ENCODE measurements around the gene PSMB7.

DNA sequence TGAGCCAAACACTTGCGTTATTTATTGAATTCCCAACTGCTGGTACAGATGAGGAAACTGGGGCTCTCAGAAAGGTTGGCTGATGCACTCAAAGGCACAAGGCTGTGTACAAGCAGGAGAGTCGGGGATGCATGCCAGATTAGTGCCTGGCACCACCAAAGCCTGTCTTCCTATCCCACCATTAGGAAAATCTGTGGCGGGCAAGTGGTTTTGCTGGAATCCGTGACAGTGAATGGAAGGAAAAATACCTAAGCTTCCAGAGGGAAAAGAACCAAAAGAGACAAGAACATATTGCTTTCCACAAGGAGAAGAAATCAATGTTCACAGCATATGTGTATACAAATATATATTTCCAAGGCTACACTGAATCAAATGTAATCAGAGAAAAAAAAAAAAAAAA lies 51.1 kb downstream of the PSMB7 start:
- TF ChIP-seq, protein P1, sequence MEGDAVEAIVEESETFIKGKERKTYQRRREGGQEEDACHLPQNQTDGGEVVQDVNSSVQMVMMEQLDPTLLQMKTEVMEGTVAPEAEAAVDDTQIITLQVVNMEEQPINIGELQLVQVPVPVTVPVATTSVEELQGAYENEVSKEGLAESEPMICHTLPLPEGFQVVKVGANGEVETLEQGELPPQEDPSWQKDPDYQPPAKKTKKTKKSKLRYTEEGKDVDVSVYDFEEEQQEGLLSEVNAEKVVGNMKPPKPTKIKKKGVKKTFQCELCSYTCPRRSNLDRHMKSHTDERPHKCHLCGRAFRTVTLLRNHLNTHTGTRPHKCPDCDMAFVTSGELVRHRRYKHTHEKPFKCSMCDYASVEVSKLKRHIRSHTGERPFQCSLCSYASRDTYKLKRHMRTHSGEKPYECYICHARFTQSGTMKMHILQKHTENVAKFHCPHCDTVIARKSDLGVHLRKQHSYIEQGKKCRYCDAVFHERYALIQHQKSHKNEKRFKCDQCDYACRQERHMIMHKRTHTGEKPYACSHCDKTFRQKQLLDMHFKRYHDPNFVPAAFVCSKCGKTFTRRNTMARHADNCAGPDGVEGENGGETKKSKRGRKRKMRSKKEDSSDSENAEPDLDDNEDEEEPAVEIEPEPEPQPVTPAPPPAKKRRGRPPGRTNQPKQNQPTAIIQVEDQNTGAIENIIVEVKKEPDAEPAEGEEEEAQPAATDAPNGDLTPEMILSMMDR (conservative IDR thresholded peaks at IDR 0.05; ENCODE audit: low read depth, low read length), result no peak
- TF ChIP-seq BHLHE40 (IDR thresholded peaks at IDR 0.05; ENCODE audit: low read depth, low read length), result no peak
- TF ChIP-seq, protein P2, sequence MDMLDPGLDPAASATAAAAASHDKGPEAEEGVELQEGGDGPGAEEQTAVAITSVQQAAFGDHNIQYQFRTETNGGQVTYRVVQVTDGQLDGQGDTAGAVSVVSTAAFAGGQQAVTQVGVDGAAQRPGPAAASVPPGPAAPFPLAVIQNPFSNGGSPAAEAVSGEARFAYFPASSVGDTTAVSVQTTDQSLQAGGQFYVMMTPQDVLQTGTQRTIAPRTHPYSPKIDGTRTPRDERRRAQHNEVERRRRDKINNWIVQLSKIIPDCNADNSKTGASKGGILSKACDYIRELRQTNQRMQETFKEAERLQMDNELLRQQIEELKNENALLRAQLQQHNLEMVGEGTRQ (IDR thresholded peaks at IDR 0.05; ENCODE audit: low read depth, low read length), result no peak
- no peak for TF ChIP-seq POLR2A (IDR thresholded peaks at IDR 0.05; ENCODE audit: low read depth, low read length)
- TF ChIP-seq CEBPB (IDR thresholded peaks at IDR 0.05; ENCODE audit: low read depth, low read length), result no peak
- TF ChIP-seq, protein P3, sequence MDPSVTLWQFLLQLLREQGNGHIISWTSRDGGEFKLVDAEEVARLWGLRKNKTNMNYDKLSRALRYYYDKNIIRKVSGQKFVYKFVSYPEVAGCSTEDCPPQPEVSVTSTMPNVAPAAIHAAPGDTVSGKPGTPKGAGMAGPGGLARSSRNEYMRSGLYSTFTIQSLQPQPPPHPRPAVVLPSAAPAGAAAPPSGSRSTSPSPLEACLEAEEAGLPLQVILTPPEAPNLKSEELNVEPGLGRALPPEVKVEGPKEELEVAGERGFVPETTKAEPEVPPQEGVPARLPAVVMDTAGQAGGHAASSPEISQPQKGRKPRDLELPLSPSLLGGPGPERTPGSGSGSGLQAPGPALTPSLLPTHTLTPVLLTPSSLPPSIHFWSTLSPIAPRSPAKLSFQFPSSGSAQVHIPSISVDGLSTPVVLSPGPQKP (IDR thresholded peaks at IDR 0.05; ENCODE audit: borderline replicate concordance, low read depth, low read length), result no peak
- TF ChIP-seq RAD21 (IDR thresholded peaks at IDR 0.05; ENCODE audit: low read length), result no peak
- TF ChIP-seq RFX5 (IDR thresholded peaks at IDR 0.05; ENCODE audit: low read depth, low read length), result no peak
- TF ChIP-seq CHD1 (IDR thresholded peaks at IDR 0.05; ENCODE audit: low read depth, low read length), result no peak
- TF ChIP-seq MXI1 (IDR thresholded peaks at IDR 0.05; ENCODE audit: borderline replicate concordance, low read depth, low read length), result no peak
- no peak for TF ChIP-seq SMC3 (IDR thresholded peaks at IDR 0.05; ENCODE audit: low read depth, low read length)
- no peak for TF ChIP-seq MAFK (IDR thresholded peaks at IDR 0.05; ENCODE audit: low read depth, low read length)
- no peak for TF ChIP-seq NFE2L2 (IDR thresholded peaks at IDR 0.05; ENCODE audit: low read depth, low read length)
